Muscle of arm (tissue), 12 donors: Measurements from ENCODE around the gene ECHDC3. TPM values are rescaled to one million over a fixed set of nuclear protein-coding genes. Genes with fewer than 3 reads are reported as not detected.

Experiments
- DNase-seq: peaks from one replicate; pipeline ENCODE4 v3.0.0-alpha.2; 2013
- polyA plus RNA-seq, 12 donors: library from polyadenylated mRNA; unstranded; fragments of 120-200 nt; gene quantifications; one replicate each; pipeline ENCODE4 v1.2.1, GENCODE V29; 2013; ENCODE audit not compliant: insufficient read length in 12 of 12

The ECHDC3 gene
- polyA plus RNA-seq, 12 donors = 4.0 to 10.0 (median 6.8) TPM; not detected in 2

- no peak for DNase-seq
Observed at GRCh38 chr10:11773761-11774441, 31.7 kb downstream of the ECHDC3 start.

- no peak for DNase-seq
Observed at GRCh38 chr10:11775412-11775811, 33.2 kb downstream of the ECHDC3 start.

GRCh38 chr10:11776080-11776479 is 33.9 kb downstream of the ECHDC3 start:
- DNase-seq = no peak

- no peak for DNase-seq
Observed at GRCh38 chr10:11781114-11781513, 38.9 kb downstream of the ECHDC3 start.

DNA sequence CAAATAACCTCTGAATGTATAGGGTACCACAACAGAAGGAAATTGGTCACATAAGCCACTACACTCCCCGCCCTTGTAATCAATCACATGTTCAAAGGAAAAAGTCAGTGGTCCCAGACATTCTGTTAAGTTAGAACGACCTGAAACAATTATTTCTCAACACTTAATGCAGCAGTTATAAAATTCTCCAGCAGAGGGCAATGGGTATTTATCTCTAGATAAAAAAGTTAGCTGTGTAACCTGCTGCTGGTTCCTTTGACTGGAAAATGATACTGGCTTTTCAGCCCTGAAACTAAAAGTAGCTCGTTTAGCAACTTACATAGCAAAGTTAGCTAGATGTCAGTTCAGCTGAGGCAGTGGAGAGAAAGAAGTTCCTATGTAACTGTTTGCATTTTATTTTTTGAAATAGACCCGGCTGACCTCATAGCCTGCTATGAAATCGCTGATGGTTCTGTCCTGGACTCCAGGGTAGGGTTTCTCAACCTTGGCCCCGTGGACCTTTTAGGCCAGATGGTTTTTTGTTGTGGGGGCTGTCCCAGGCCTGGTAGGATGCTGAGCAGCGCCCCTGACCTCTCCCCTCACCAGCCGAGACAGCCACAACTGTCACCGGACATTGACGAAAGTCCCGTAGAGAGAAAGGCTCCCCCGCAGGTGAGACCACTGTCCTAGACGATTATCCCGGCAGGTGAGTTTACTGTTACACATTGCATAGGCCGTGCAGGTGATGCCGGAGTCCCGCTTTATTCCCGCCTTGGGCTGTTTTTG is 40.8 kb downstream of the ECHDC3 start:
- DNase-seq = peak; percentile 47

DNA sequence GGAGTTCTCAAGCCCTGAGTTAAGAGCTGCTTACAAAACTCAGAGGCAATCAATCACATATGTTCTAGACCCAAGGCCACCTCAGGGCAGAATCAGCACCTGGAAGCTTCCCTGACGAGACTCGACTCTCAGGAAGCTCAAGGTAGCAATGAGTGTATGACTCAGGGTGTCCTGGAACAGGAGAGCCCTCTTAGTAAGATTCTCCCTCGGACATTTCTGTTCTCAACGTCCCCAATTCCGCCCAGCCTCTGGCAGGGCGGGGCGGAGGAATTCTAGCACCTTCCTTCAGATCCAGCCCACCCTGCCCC is 41.3 kb downstream of the ECHDC3 start:
- no peak for DNase-seq

- no peak for DNase-seq
Observed at GRCh38 chr10:11787374-11787773, 45.2 kb downstream of the ECHDC3 start.

GRCh38 chr10:11787846-11788245 is 45.7 kb downstream of the ECHDC3 start:
- DNase-seq = no peak

GRCh38 chr10:11789306-11789705 is 47.1 kb downstream of the ECHDC3 start:
- no peak for DNase-seq

- no peak for DNase-seq
Observed at GRCh38 chr10:11789956-11790355, 47.8 kb downstream of the ECHDC3 start.

DNA sequence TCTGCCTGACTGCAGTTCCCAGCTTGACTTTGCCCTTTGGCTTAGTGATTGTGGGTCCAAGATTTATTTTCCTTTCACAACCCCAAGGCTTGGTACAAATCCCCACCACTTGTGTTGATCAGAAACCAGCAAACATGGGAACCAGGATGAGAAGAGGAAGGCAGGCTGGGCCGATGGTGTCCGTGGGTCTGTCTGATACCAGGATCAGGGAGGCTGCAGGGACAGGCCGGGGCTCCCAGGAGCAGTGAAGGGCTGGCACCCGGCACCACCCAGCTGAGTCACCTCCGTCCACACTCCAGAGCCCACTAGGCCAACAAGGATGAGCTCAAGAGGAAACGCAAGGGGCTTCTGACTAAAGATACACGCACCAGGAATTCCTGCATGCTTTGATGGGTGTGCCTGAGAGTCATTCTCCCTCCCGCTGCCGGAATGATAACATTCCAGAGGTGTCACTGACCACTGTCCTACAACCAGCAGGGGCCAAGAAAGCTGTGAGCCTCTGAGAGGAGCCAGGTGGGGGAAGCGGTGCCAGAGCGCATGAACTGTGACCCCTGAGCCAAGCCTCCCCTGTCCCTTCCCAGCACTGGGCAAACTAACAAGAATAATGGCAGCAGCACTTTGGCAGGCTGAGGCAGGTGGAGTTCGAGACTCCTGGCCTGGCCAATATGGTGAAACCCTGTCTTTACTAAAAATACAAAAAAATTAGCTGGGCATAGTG is 51.7 kb downstream of the ECHDC3 start:
- DNase-seq = no peak

DNA sequence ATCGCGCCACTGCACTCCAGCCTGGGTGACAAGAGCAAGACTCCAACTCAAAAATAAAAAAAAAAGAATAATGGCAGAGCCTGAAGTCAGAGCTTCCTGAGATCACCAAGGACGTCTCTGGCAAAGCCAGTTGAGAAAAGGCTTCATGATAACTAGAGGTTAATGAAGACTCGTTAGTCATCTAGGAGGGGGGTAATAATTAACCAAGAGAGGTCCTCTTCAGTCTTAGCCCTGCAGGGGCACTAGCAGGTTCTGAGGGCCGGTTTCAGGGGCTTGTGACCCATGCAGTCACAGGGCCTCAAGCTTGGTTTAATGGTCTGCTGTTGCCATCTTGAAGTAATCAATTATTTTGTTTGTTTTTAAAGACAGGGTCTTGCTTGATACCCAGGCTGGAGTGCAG is 52.4 kb downstream of the ECHDC3 start:
- no peak for DNase-seq

GRCh38 chr10:11795101-11795920 is 53.1 kb downstream of the ECHDC3 start:
- DNase-seq = no peak

GRCh38 chr10:11796474-11796873 is 54.3 kb downstream of the ECHDC3 start:
- DNase-seq = peak; percentile 20

- DNase-seq = no peak
Observed at GRCh38 chr10:11797281-11797680, 55.1 kb downstream of the ECHDC3 start.

DNA sequence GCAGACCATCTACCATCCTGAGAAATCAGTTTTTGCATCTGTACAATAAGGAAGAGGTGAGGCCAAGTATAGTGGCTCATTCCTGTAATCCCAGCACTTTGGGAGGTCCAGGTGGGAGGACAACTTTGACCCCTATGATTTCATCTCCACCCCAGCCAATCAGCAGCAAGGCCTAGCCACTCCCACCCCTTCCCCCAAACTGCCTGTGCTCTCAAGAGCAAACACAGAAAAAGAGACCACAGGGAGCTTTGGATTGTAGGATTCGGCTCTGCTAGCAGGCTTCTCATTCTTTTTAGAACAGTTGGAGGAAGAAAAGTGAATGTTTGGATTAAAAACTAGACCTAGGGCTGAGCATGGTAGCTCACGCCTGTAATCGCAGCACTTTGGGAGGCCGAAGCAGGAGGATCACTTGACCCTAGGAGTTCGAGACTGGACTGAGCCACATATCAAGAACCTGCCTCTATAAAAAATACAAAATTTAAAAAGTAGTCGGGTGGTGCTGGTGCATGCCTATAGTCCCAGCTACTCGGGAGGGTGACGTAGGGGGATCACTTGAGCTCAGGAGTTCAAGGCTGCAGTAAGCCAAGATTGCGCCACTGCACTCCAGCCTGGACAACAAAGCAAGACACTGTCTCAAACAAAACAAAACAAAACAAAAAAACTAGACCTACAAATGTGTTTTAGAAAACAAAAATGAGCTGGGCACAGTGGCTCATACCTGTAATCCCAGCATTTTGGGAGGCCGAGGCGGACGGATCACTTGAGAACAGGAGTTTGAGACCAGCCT is 55.9 kb downstream of the ECHDC3 start:
- no peak for DNase-seq

GRCh38 chr10:11798845-11799735 is 56.9 kb downstream of the ECHDC3 start:
- DNase-seq = no peak

- DNase-seq = no peak
Observed at GRCh38 chr10:11799736-11800080, 57.5 kb downstream of the ECHDC3 start.

- DNase-seq = no peak
Observed at GRCh38 chr10:11804336-11804735, 62.2 kb downstream of the ECHDC3 start.

GRCh38 chr10:11805792-11806191 is 63.6 kb downstream of the ECHDC3 start:
- DNase-seq = no peak
